ENCODE measurements around the gene MRTFB. TPM values are rescaled to one million over a fixed set of nuclear protein-coding genes. Genes with fewer than 3 reads are reported as not detected.
"Not testable (repeated sequence)": the region's sequence is repeated elsewhere in the genome, so short reads cannot be mapped to it uniquely, and the experiment has no call there.

The MRTFB gene
- total and polyA plus RNA-seq, 2 experiments from 2014 or later, result 13.9 to 22.2 TPM

- not testable (repeated sequence) for H3K79me2 ChIP-seq (replicated peaks; ENCODE audit: insufficient read depth); H3K9me2 ChIP-seq (ENCODE audit: insufficient read depth); H3K4me3 ChIP-seq; H2AFZ ChIP-seq; H3K36me3 ChIP-seq (ENCODE audit: insufficient read depth); H4K20me1 ChIP-seq (replicated peaks; ENCODE audit: insufficient read depth); H3K27ac Mint-ChIP-seq; H3K27ac ChIP-seq (ENCODE audit: low read depth); H3K36me3 Mint-ChIP-seq (ENCODE audit: low read depth); H3K4me1 Mint-ChIP-seq; H3K27me3 Mint-ChIP-seq (ENCODE audit: insufficient read depth, low read depth, poor library complexity); H3K27me3 ChIP-seq (ENCODE audit: insufficient read depth); DNase-seq (ENCODE audit: low spot score); ATAC-seq; H3K4me1 ChIP-seq (ENCODE audit: insufficient read depth); H3K9me3 Mint-ChIP-seq; H3F3A ChIP-seq (replicated peaks; ENCODE audit: low read depth); H3K4me2 ChIP-seq; H3K4me3 Mint-ChIP-seq
Observed at GRCh38 chr16:14047121-14047859, 23.8 kb upstream of the MRTFB start.

DNA sequence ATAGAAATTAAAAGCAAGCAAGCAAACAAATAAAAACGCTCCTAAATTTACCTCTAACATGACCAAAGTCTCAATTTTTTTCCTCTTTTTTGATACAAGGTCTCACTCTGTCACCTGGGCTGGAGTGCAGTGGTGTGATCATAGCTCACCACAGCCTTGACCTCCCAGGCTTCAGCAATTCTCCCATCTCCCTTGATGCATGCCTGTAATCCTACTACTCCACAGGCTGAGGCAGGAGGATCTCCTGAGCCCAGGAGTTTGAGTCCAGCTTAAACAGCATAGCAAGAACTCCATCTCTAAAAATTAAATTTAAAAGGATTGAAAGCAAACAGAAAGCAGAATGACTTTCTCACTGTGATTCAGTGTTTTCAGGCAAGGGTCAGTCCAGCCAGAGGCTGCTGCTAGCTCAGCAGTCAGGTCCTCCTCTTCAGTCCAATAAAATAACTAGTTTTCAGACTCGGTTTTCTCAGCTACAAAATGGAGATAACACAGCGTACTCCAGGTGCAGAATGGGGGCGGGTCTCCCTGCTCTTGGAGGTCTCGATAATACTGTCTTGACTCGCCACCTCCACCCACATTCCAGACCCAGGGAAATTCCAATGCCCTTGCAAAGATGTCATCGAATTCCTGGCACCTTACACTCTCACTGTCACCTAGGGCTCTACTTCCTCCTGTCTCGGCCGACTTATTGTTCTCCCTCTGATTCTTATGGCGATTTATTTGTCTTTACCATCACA, 20.7 kb upstream of the MRTFB start:
- no peaks in the 10 kb centered on the region for H4K20me1 ChIP-seq (replicated peaks; ENCODE audit: insufficient read depth)
- no peaks in the 10 kb centered on the region for H3K36me3 ChIP-seq (ENCODE audit: insufficient read depth)
- H3K27me3 Mint-ChIP-seq (ENCODE audit: insufficient read depth, low read depth, poor library complexity), result no peaks in the 10 kb centered on the region
- H3K9me3 Mint-ChIP-seq, result no peaks in the 10 kb centered on the region; the same call in 2 of the 3 replicates
- ATAC-seq (peak; percentile 97), DNase-seq (ENCODE audit: low spot score) (peak; percentile 96)
- H3K27me3 ChIP-seq (ENCODE audit: insufficient read depth), result no peaks in the 10 kb centered on the region
- H3K4me2 ChIP-seq, result 0 out of 2 replicates have a peak overlapping the region, but pooled peaks have one; percentile 7
- H3K27ac ChIP-seq (ENCODE audit: low read depth), result peak overlapping the region; percentile 48
- H3K4me3 Mint-ChIP-seq, result no peak overlapping the region
- H3F3A ChIP-seq (replicated peaks; ENCODE audit: low read depth), result no peaks in the 10 kb centered on the region
- H3K79me2 ChIP-seq (replicated peaks; ENCODE audit: insufficient read depth), result no peaks in the 10 kb centered on the region
- 0 out of 2 replicates have a peak, but pooled peaks cover 6% of the 10 kb centered on the region for H3K9me2 ChIP-seq (ENCODE audit: insufficient read depth)
- no peaks in the 10 kb centered on the region for H3K4me1 Mint-ChIP-seq
- no peak overlapping the region; the same call in 1 of the 2 replicates for H2AFZ ChIP-seq
- no peak overlapping the region; the same call in 1 of the 2 replicates for H3K4me3 ChIP-seq
- no peak for TF ChIP-seq CREB1 (CRISPR knock-in tag; IDR thresholded peaks at IDR 0.05; ENCODE audit: low read depth)
- TF ChIP-seq EZH2 (IDR thresholded peaks at IDR 0.05; ENCODE audit: low read depth, unreplicated experiment), result no peak
- no peak for TF ChIP-seq ZNF462 (CRISPR knock-in tag; IDR thresholded peaks at IDR 0.05)
- TF ChIP-seq EZH2phosphoT487 (IDR thresholded peaks at IDR 0.05; ENCODE audit: unreplicated experiment), result no peak
- no peak overlapping the region for H3K27ac Mint-ChIP-seq
- H3K4me1 ChIP-seq (ENCODE audit: insufficient read depth), result no peaks in the 10 kb centered on the region
- H3K36me3 Mint-ChIP-seq (ENCODE audit: low read depth), result no peaks in the 10 kb centered on the region
